Measurements from ENCODE around the gene OOEP. TPM values are rescaled to one million over a fixed set of nuclear protein-coding genes. Genes with fewer than 3 reads are reported as not detected.
"Not testable (repeated sequence)": the region's sequence is repeated elsewhere in the genome, so short reads cannot be mapped to it uniquely, and the experiment has no call there.

OOEP gene
- total RNA-seq, 2 experiments from 2014 or later: 0.52 to 0.87 TPM

GRCh38 chr6:73388800-73389512, 19.3 kb upstream of the OOEP start:
- ChIA-PET CTCF (interaction anchor here (0.7 to 2.5 kb wide), 15 partner anchors 9 to 773 kb away, joined by 3 to 18 read pairs (median 4); partner anchors contain the start of gene OOEP), POLR2A (interaction anchor here (0.5 to 0.9 kb wide), 6 partner anchors 14 to 222 kb away, joined by 3 to 6 read pairs (median 4); no protein-coding TSS in a partner anchor)
- peak overlapping the region; percentile 81 for H3K4me3 Mint-ChIP-seq
- peak; percentile 92 for ATAC-seq
- peak; percentile 76 for DNase-seq
- no peaks in the 10 kb centered on the region for H3K9me3 Mint-ChIP-seq (ENCODE audit: insufficient read depth)
- H3K27ac Mint-ChIP-seq: peak overlapping the region; percentile 83
- peaks cover 3% of the 10 kb centered on the region for H3K36me3 Mint-ChIP-seq (ENCODE audit: low read depth)
- peaks cover 2% of the 10 kb centered on the region for H3K27me3 Mint-ChIP-seq (ENCODE audit: low read depth)
- H3K4me1 Mint-ChIP-seq (ENCODE audit: low read depth): peaks cover 36% of the 10 kb centered on the region

- Mint-ChIP-seq H3K4me3 (peak overlapping the region; percentile 81), H3K4me1 (ENCODE audit: low read depth) (peaks cover 36% of the 10 kb centered on the region), H3K27ac (peak overlapping the region; percentile 83), H3K9me3 (ENCODE audit: insufficient read depth) (no peaks in the 10 kb centered on the region), H3K36me3 (ENCODE audit: low read depth) (peaks cover 3% of the 10 kb centered on the region), H3K27me3 (ENCODE audit: low read depth) (peaks cover 2% of the 10 kb centered on the region)
- ChIA-PET CTCF (interaction anchor here (0.8 to 2.5 kb wide), 12 partner anchors 10 to 772 kb away, joined by 3 to 18 read pairs (median 4); partner anchors contain the start of gene OOEP), POLR2A (interaction anchor here (0.6 to 0.9 kb wide), 3 partner anchors 13 to 197 kb away, joined by 3 to 5 read pairs (median 4); no protein-coding TSS in a partner anchor)
- ATAC-seq (peak; percentile 10), DNase-seq (no peak)
These were observed 18.7 kb upstream of the OOEP start for GRCh38 chr6:73388433-73388799.

- ATAC-seq (no peak), DNase-seq (no peak)
- CTCF ChIA-PET: no interaction called here
- peaks cover 2% of the 10 kb centered on the region for H3K27me3 Mint-ChIP-seq (ENCODE audit: low read depth)
- H3K4me3 Mint-ChIP-seq: no peak overlapping the region
- POLR2A ChIA-PET: interaction anchor here (0.6 kb wide), 1 partner anchor 194 kb away, joined by 3 read pairs; no protein-coding TSS in a partner anchor
- H3K36me3 Mint-ChIP-seq (ENCODE audit: low read depth): no peaks in the 10 kb centered on the region
- H3K4me1 Mint-ChIP-seq (ENCODE audit: low read depth): peaks cover 3% of the 10 kb centered on the region
- H3K9me3 Mint-ChIP-seq (ENCODE audit: insufficient read depth): no peaks in the 10 kb centered on the region
- H3K27ac Mint-ChIP-seq: no peak overlapping the region
These were observed 12.9 kb upstream of the OOEP start for GRCh38 chr6:73382462-73383113.

GRCh38 chr6:73381531-73381930, 11.8 kb upstream of the OOEP start:
- H3K27me3 Mint-ChIP-seq (ENCODE audit: low read depth); DNase-seq; CTCF ChIA-PET; ATAC-seq; POLR2A ChIA-PET; H3K4me1 Mint-ChIP-seq (ENCODE audit: low read depth); H3K36me3 Mint-ChIP-seq (ENCODE audit: low read depth); H3K9me3 Mint-ChIP-seq (ENCODE audit: insufficient read depth); H3K4me3 Mint-ChIP-seq; H3K27ac Mint-ChIP-seq: not testable (repeated sequence)

- no peaks in the 10 kb centered on the region for H3K4me1 Mint-ChIP-seq (ENCODE audit: low read depth)
- ATAC-seq: no peak
- H3K27me3 Mint-ChIP-seq (ENCODE audit: low read depth): no peaks in the 10 kb centered on the region
- DNase-seq: no peak
- H3K36me3 Mint-ChIP-seq (ENCODE audit: low read depth): no peaks in the 10 kb centered on the region
- peaks cover 4% of the 10 kb centered on the region for H3K9me3 Mint-ChIP-seq (ENCODE audit: insufficient read depth)
- ChIA-PET CTCF (interaction anchor here (1.4 kb wide), 1 partner anchor 13 kb away, joined by 3 read pairs; no protein-coding TSS in a partner anchor), POLR2A (no interaction called here)
- no peak overlapping the region for H3K27ac Mint-ChIP-seq
- no peak overlapping the region for H3K4me3 Mint-ChIP-seq
These were observed 7.5 kb upstream of the OOEP start for GRCh38 chr6:73377225-73377624.

- no peak overlapping the region for H3K27ac Mint-ChIP-seq
- DNase-seq: no peak
- no peak for ATAC-seq
- no peak overlapping the region for H3K4me3 Mint-ChIP-seq
- H3K4me1 Mint-ChIP-seq (ENCODE audit: low read depth): no peaks in the 10 kb centered on the region
- POLR2A ChIA-PET: interaction anchor here (1.0 kb wide), 1 partner anchor 14 kb away, joined by 3 read pairs; no protein-coding TSS in a partner anchor
- no peaks in the 10 kb centered on the region for H3K36me3 Mint-ChIP-seq (ENCODE audit: low read depth)
- CTCF ChIA-PET: interaction anchor here (1.4 to 2.0 kb wide), 2 partner anchors 9 to 14 kb away, joined by 3 to 6 read pairs; no protein-coding TSS in a partner anchor
- peaks cover 8% of the 10 kb centered on the region for H3K9me3 Mint-ChIP-seq (ENCODE audit: insufficient read depth)
- no peaks in the 10 kb centered on the region for H3K27me3 Mint-ChIP-seq (ENCODE audit: low read depth)
These were observed 5.5 kb upstream of the OOEP start for GRCh38 chr6:73375216-73375615.

- no peaks in the 10 kb centered on the region for H3K36me3 Mint-ChIP-seq (ENCODE audit: low read depth)
- no peak overlapping the region for H3K27ac Mint-ChIP-seq
- ChIA-PET POLR2A (no interaction called here), CTCF (no interaction called here)
- no peaks in the 10 kb centered on the region for H3K4me1 Mint-ChIP-seq (ENCODE audit: low read depth)
- no peak overlapping the region for H3K4me3 Mint-ChIP-seq
- H3K9me3 Mint-ChIP-seq (ENCODE audit: insufficient read depth): peaks cover 8% of the 10 kb centered on the region
- DNase-seq (no peak), ATAC-seq (no peak)
- H3K27me3 Mint-ChIP-seq (ENCODE audit: low read depth): peaks cover 6% of the 10 kb centered on the region
These were observed 2.8 kb upstream of the OOEP start for GRCh38 chr6:73372516-73372915.

GRCh38 chr6:73371984-73372383, 2.3 kb upstream of the OOEP start:
- Mint-ChIP-seq H3K9me3 (ENCODE audit: insufficient read depth) (peaks cover 8% of the 10 kb centered on the region), H3K27me3 (ENCODE audit: low read depth) (peaks cover 6% of the 10 kb centered on the region), H3K4me1 (ENCODE audit: low read depth) (no peaks in the 10 kb centered on the region), H3K4me3 (no peak overlapping the region), H3K27ac (no peak overlapping the region), H3K36me3 (ENCODE audit: low read depth) (no peaks in the 10 kb centered on the region)
- CTCF ChIA-PET: no interaction called here
- DNase-seq (no peak), ATAC-seq (no peak)
- POLR2A ChIA-PET: no interaction called here

GRCh38 chr6:73369157-73369556, 540 bp downstream of the OOEP start:
- peaks cover 8% of the 10 kb centered on the region for H3K27me3 Mint-ChIP-seq (ENCODE audit: low read depth)
- ChIA-PET CTCF (interaction anchor here (1.0 kb wide), 1 partner anchor 20 kb away, joined by 4 read pairs; no protein-coding TSS in a partner anchor), POLR2A (interaction anchor here (0.7 kb wide), 1 partner anchor 431 kb away, joined by 3 read pairs; no protein-coding TSS in a partner anchor)
- no peaks in the 10 kb centered on the region for H3K36me3 Mint-ChIP-seq (ENCODE audit: low read depth)
- peaks cover 8% of the 10 kb centered on the region for H3K9me3 Mint-ChIP-seq (ENCODE audit: insufficient read depth)
- ATAC-seq (no peak), DNase-seq (no peak)
- H3K4me1 Mint-ChIP-seq (ENCODE audit: low read depth): no peaks in the 10 kb centered on the region
- H3K4me3 Mint-ChIP-seq: no peak overlapping the region
- no peak overlapping the region for H3K27ac Mint-ChIP-seq

- Mint-ChIP-seq H3K27ac (no peak overlapping the region), H3K4me3 (no peak overlapping the region), H3K36me3 (ENCODE audit: low read depth) (no peaks in the 10 kb centered on the region), H3K4me1 (ENCODE audit: low read depth) (no peaks in the 10 kb centered on the region), H3K9me3 (ENCODE audit: insufficient read depth) (peaks cover 8% of the 10 kb centered on the region), H3K27me3 (ENCODE audit: low read depth) (peaks cover 8% of the 10 kb centered on the region)
- ATAC-seq: no peak
- ChIA-PET CTCF (no interaction called here), POLR2A (interaction anchor here (0.7 kb wide), 1 partner anchor 430 kb away, joined by 3 read pairs; no protein-coding TSS in a partner anchor)
- DNase-seq: no peak
These were observed 1.0 kb downstream of the OOEP start for GRCh38 chr6:73368675-73369074.

- ATAC-seq: no peak
- H3K4me3 Mint-ChIP-seq: no peak overlapping the region
- no peaks in the 10 kb centered on the region for H3K36me3 Mint-ChIP-seq (ENCODE audit: low read depth)
- H3K27ac Mint-ChIP-seq: no peak overlapping the region
- ChIA-PET POLR2A (no interaction called here), CTCF (interaction anchor here (0.7 kb wide), 1 partner anchor 42 kb away, joined by 3 read pairs; no protein-coding TSS in a partner anchor)
- peaks cover 8% of the 10 kb centered on the region for H3K27me3 Mint-ChIP-seq (ENCODE audit: low read depth)
- peaks cover 4% of the 10 kb centered on the region for H3K9me3 Mint-ChIP-seq (ENCODE audit: insufficient read depth)
- DNase-seq: no peak
- no peaks in the 10 kb centered on the region for H3K4me1 Mint-ChIP-seq (ENCODE audit: low read depth)
These were observed 1.8 kb downstream of the OOEP start for GRCh38 chr6:73367761-73368355.

GRCh38 chr6:73364549-73364948, 5.1 kb downstream of the OOEP start:
- no peak for DNase-seq
- ChIA-PET CTCF (no interaction called here), POLR2A (no interaction called here)
- no peak for ATAC-seq
- Mint-ChIP-seq H3K9me3 (ENCODE audit: insufficient read depth) (no peaks in the 10 kb centered on the region), H3K4me1 (ENCODE audit: low read depth) (no peaks in the 10 kb centered on the region), H3K27ac (no peak overlapping the region), H3K36me3 (ENCODE audit: low read depth) (no peaks in the 10 kb centered on the region), H3K4me3 (no peak overlapping the region), H3K27me3 (ENCODE audit: low read depth) (peaks cover 8% of the 10 kb centered on the region)
